GM18502 (cell line): ENCODE data around the gene TMEM140.
"Not testable (repeated sequence)": the region's sequence is repeated elsewhere in the genome, so short reads cannot be mapped to it uniquely, and the experiment has no call there.

ENCODE experiments used
- ATAC-seq: cut with Tn5 transposase; IDR thresholded peaks from one replicate; pipeline ENCODE4 v1.9.1; 2021; ENCODE audit warnings: mild to moderate bottlenecking; ENCODE audit not compliant: unreplicated experiment, poor library complexity

TMEM140 gene

GRCh38 chr7:135171581-135172291 lies 23.9 kb downstream of the TMEM140 start:
- ATAC-seq, result not testable (repeated sequence)

- not testable (repeated sequence) for ATAC-seq
Observed at GRCh38 chr7:135173916-135174315, 26.0 kb downstream of the TMEM140 start.

GRCh38 chr7:135174941-135175340 lies 27.1 kb downstream of the TMEM140 start:
- ATAC-seq, result no peak

- ATAC-seq, result no peak
Observed at GRCh38 chr7:135175931-135176330, 28.1 kb downstream of the TMEM140 start.

- no peak for ATAC-seq
Observed at GRCh38 chr7:135177028-135177696, 29.3 kb downstream of the TMEM140 start.

- no peak for ATAC-seq
Observed at GRCh38 chr7:135178364-135178763, 30.5 kb downstream of the TMEM140 start.

GRCh38 chr7:135179321-135179925 lies 31.6 kb downstream of the TMEM140 start:
- no peak for ATAC-seq

GRCh38 chr7:135180122-135180521 lies 32.2 kb downstream of the TMEM140 start:
- peak; percentile 54 for ATAC-seq

GRCh38 chr7:135181261-135181928 lies 33.5 kb downstream of the TMEM140 start:
- ATAC-seq, result no peak

GRCh38 chr7:135181929-135182678 lies 34.2 kb downstream of the TMEM140 start:
- no peak for ATAC-seq

- ATAC-seq, result no peak
Observed at GRCh38 chr7:135183478-135183877, 35.6 kb downstream of the TMEM140 start.

GRCh38 chr7:135184254-135184841 lies 36.5 kb downstream of the TMEM140 start:
- ATAC-seq, result no peak

GRCh38 chr7:135185471-135186260 lies 37.8 kb downstream of the TMEM140 start:
- no peak for ATAC-seq

- peak; percentile 7 for ATAC-seq
Observed at GRCh38 chr7:135186261-135186540, 38.3 kb downstream of the TMEM140 start.

GRCh38 chr7:135186841-135187253 lies 39.0 kb downstream of the TMEM140 start:
- peak; percentile 66 for ATAC-seq

GRCh38 chr7:135188298-135188984 lies 40.6 kb downstream of the TMEM140 start:
- ATAC-seq, result peak; percentile 60

GRCh38 chr7:135189221-135189662 lies 41.4 kb downstream of the TMEM140 start:
- ATAC-seq, result no peak

GRCh38 chr7:135189961-135190360 lies 42.1 kb downstream of the TMEM140 start:
- no peak for ATAC-seq

GRCh38 chr7:135190703-135191102 lies 42.8 kb downstream of the TMEM140 start:
- ATAC-seq, result no peak
